Astrocyte (in vitro differentiated cells and primary cell): ENCODE measurements around the gene TDRD1. TPM values are rescaled to one million over a fixed set of nuclear protein-coding genes. Genes with fewer than 3 reads are reported as not detected.

Experiments
- DNase-seq: peaks from one replicate; pipeline ENCODE4 v3.0.0-alpha.2; 2010; ENCODE audit warnings: low read depth
- FAIRE-seq: peaks from 2 replicates; lab custom pipeline; 2011; peaks lifted over from hg19 to GRCh38; lab: Jason Lieb, UNC
- H2AFZ ChIP-seq: 2 replicates; pipeline ENCODE4 v1.6.0; 2012; ENCODE audit warnings: low read depth, low read length, inconsistent platforms
- H3K27ac ChIP-seq: 2 replicates; pipeline ENCODE4 v1.5.1; 2011; ENCODE audit warnings: low read depth, low read length, inconsistent platforms
- H3K27me3 ChIP-seq: 2 replicates; pipeline ENCODE4 v1.6.0; 2011; ENCODE audit warnings: low read length, inconsistent platforms; ENCODE audit not compliant: insufficient read depth
- H3K36me3 ChIP-seq: 2 replicates; pipeline ENCODE4 v1.5.1; 2011; ENCODE audit warnings: low read length, inconsistent platforms; ENCODE audit not compliant: insufficient read depth
- H3K4me1 ChIP-seq: 2 replicates; pipeline ENCODE4 v1.5.1; 2011; ENCODE audit warnings: low read length, inconsistent platforms; ENCODE audit not compliant: insufficient read depth
- H3K4me2 ChIP-seq: 2 replicates; pipeline ENCODE4 v1.6.0; 2012; ENCODE audit warnings: low read length, inconsistent platforms
- H3K4me3 ChIP-seq: 2 replicates; pipeline ENCODE4 v1.5.1; 2011; ENCODE audit warnings: low read depth, mild to moderate bottlenecking, low read length, inconsistent platforms; ENCODE audit not compliant: insufficient read depth
- H3K79me2 ChIP-seq: 2 replicates; pipeline ENCODE4 v1.6.0; 2012; ENCODE audit warnings: mild to moderate bottlenecking, low read length, inconsistent platforms; ENCODE audit not compliant: insufficient read depth
- H3K9ac ChIP-seq: 2 replicates; pipeline ENCODE4 v1.6.0; 2012; ENCODE audit warnings: mild to moderate bottlenecking, low read length, inconsistent platforms
- H3K9me3 ChIP-seq: 2 replicates; pipeline ENCODE4 v1.5.1; 2012; ENCODE audit warnings: low read depth, mild to moderate bottlenecking, low read length, inconsistent platforms; ENCODE audit not compliant: insufficient read depth
- H4K20me1 ChIP-seq: 2 replicates; pipeline ENCODE4 v1.6.0; 2012; ENCODE audit warnings: low read length, inconsistent platforms; ENCODE audit not compliant: insufficient read depth
- H3K27ac Mint-ChIP-seq: one replicate; pipeline ENCODE4 v1.8.0; 2021; ENCODE audit warnings: mild to moderate bottlenecking, mixed read lengths; ENCODE audit not compliant: unreplicated experiment
- H3K27me3 Mint-ChIP-seq: one replicate; pipeline ENCODE4 v1.8.0; 2021; ENCODE audit warnings: low read depth, mixed read lengths; ENCODE audit not compliant: unreplicated experiment
- H3K36me3 Mint-ChIP-seq: one replicate; pipeline ENCODE4 v1.8.0; 2021; ENCODE audit warnings: low read depth, mixed read lengths; ENCODE audit not compliant: unreplicated experiment
- H3K4me1 Mint-ChIP-seq: one replicate; pipeline ENCODE4 v1.8.0; 2021; ENCODE audit warnings: low read depth, mixed read lengths; ENCODE audit not compliant: unreplicated experiment
- H3K4me3 Mint-ChIP-seq: one replicate; pipeline ENCODE4 v1.8.0; 2021; ENCODE audit warnings: mild to moderate bottlenecking, moderate library complexity, mixed read lengths; ENCODE audit not compliant: unreplicated experiment
- H3K9me3 Mint-ChIP-seq: one replicate; pipeline ENCODE4 v1.8.0; 2021; ENCODE audit warnings: mild to moderate bottlenecking, mixed read lengths; ENCODE audit not compliant: unreplicated experiment
- CTCF ChIP-seq: IDR thresholded peaks from 2 replicates; pipeline ENCODE4 v1.5.1; 2011; ENCODE audit warnings: low read depth, mild to moderate bottlenecking, inconsistent platforms, low read length, moderate library complexity; ENCODE audit not compliant: insufficient read depth
- EZH2 ChIP-seq: IDR thresholded peaks from 2 replicates; pipeline ENCODE4 v1.6.1; 2012; ENCODE audit warnings: mild to moderate bottlenecking, low read length, inconsistent platforms; ENCODE audit not compliant: insufficient read depth
- total RNA-seq: library from RNA; stranded (reverse); gene quantifications from 2 replicates; pipeline ENCODE4 v1.2.1, GENCODE V29; 2021

TDRD1 gene
- total RNA-seq, 1 donor from 2014 or later: not detected

DNA sequence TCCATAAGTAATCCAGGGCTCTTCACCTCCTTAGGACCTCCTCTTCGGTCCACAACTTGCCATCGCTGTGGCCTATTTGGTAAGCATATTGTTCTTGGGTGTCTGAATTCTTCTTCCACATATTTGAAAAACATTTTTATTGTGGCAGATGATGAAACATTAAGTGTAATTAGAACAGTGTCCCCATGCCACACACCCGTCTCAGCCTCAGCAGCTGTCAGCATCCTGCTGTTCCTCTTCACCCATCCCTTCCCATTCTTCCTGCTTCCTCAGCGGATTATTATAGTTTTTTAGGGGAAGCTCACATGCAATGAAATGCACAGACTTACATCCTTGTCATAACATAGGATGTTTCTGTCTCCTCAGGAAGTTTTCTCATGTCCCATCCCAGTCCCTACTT, 20.1 kb downstream of the TDRD1 start:
- no peak overlapping the region for H3K4me2 ChIP-seq
- Mint-ChIP-seq H3K27ac (no peak overlapping the region), H3K4me3 (no peak overlapping the region), H3K4me1 (peaks cover 4% of the 10 kb centered on the region), H3K36me3 (no peaks in the 10 kb centered on the region), H3K9me3 (no peaks in the 10 kb centered on the region), H3K27me3 (peaks cover 5% of the 10 kb centered on the region)
- DNase-seq: no peak
- H3K27ac ChIP-seq: no peak overlapping the region
- H3K36me3 ChIP-seq: no peaks in the 10 kb centered on the region
- no peak for FAIRE-seq
- H2AFZ ChIP-seq: no peak overlapping the region
- no peaks in the 10 kb centered on the region for H3K9me3 ChIP-seq
- H3K4me3 ChIP-seq: no peak overlapping the region
- H3K4me1 ChIP-seq: no peaks in the 10 kb centered on the region
- no peaks in the 10 kb centered on the region for H4K20me1 ChIP-seq
- H3K9ac ChIP-seq: no peak overlapping the region
- peaks cover 5% of the 10 kb centered on the region for H3K27me3 ChIP-seq
- H3K79me2 ChIP-seq: no peaks in the 10 kb centered on the region
- TF ChIP-seq CTCF (no peak), EZH2 (no peak)

GRCh38 chr10:114202812-114203211, 23.7 kb downstream of the TDRD1 start:
- Histone ChIP-seq H3K9ac (no peak overlapping the region), H4K20me1 (no peaks in the 10 kb centered on the region), H3K4me2 (no peak overlapping the region), H3K27me3 (peaks cover 12% of the 10 kb centered on the region), H3K4me1 (no peaks in the 10 kb centered on the region), H3K79me2 (no peaks in the 10 kb centered on the region), H3K27ac (no peak overlapping the region), H3K4me3 (no peak overlapping the region), H3K9me3 (no peaks in the 10 kb centered on the region), H2AFZ (no peak overlapping the region), H3K36me3 (no peaks in the 10 kb centered on the region)
- no peaks in the 10 kb centered on the region for H3K9me3 Mint-ChIP-seq
- H3K4me1 Mint-ChIP-seq: no peaks in the 10 kb centered on the region
- FAIRE-seq: no peak
- no peak for DNase-seq
- TF ChIP-seq CTCF: no peak
- TF ChIP-seq EZH2: no peak
- no peak overlapping the region for H3K4me3 Mint-ChIP-seq
- no peak overlapping the region for H3K27ac Mint-ChIP-seq
- H3K36me3 Mint-ChIP-seq: no peaks in the 10 kb centered on the region
- peaks cover 5% of the 10 kb centered on the region for H3K27me3 Mint-ChIP-seq

- H3K27ac Mint-ChIP-seq: no peak overlapping the region
- Histone ChIP-seq H3K4me2 (no peak overlapping the region), H4K20me1 (no peaks in the 10 kb centered on the region), H3K4me3 (no peak overlapping the region), H3K9ac (no peak overlapping the region), H3K4me1 (no peaks in the 10 kb centered on the region), H3K27me3 (peaks cover 10% of the 10 kb centered on the region), H3K36me3 (no peaks in the 10 kb centered on the region), H2AFZ (no peak overlapping the region), H3K27ac (no peak overlapping the region), H3K9me3 (no peaks in the 10 kb centered on the region), H3K79me2 (no peaks in the 10 kb centered on the region)
- no peaks in the 10 kb centered on the region for H3K27me3 Mint-ChIP-seq
- TF ChIP-seq EZH2 (no peak), CTCF (no peak)
- FAIRE-seq (no peak), DNase-seq (no peak)
- no peaks in the 10 kb centered on the region for H3K4me1 Mint-ChIP-seq
- H3K36me3 Mint-ChIP-seq: no peaks in the 10 kb centered on the region
- no peak overlapping the region for H3K4me3 Mint-ChIP-seq
- H3K9me3 Mint-ChIP-seq: no peaks in the 10 kb centered on the region
Observed at GRCh38 chr10:114206902-114207301, 27.7 kb downstream of the TDRD1 start.
